A673 (cell line): ENCODE measurements around the gene SND1.

ENCODE experiments used
- CTCF ChIP-seq: fragments of 300-800, 200-600 bp; sonication (generic); conservative IDR thresholded peaks from 2 replicates; pipeline ENCODE4 v1.5.1; 2017; ENCODE audit warnings: low read depth, mild to moderate bottlenecking, antibody characterized with exemption, low read length, moderate library complexity, mixed read lengths
- EZH2 ChIP-seq: fragments of 200-600 bp; sonication (generic); IDR thresholded peaks from 2 replicates; pipeline ENCODE4 v1.6.1; 2017; ENCODE audit warnings: borderline replicate concordance, low read depth, mild to moderate bottlenecking, mixed read lengths, antibody characterized with exemption, low read length; ENCODE audit not compliant: poor library complexity, severe bottlenecking

GRCh38 chr7:127928222-127928621, 276.2 kb downstream of the SND1 start:
- TF ChIP-seq CTCF (no peak), EZH2 (no peak)
